ENCODE results near the gene EML1.

- TF ChIP-seq CTCF (IDR thresholded peaks at IDR 0.05; ENCODE audit: poor library complexity): no peak
- no peak for TF ChIP-seq EZH2 (IDR thresholded peaks at IDR 0.05; ENCODE audit: borderline replicate concordance)
Observed at GRCh38 chr14:99909513-99910064, 116.4 kb downstream of the EML1 start.

Measured in hepatocyte (in vitro differentiated cells).